HG03521 (cell line): ENCODE results near the gene AP3S1.

Source experiments
- ATAC-seq: cut with Tn5 transposase; IDR thresholded peaks from one replicate; pipeline ENCODE4 v1.9.1; 2021; ENCODE audit warnings: mild to moderate bottlenecking, moderate library complexity; ENCODE audit not compliant: unreplicated experiment

AP3S1 gene

GRCh38 chr5:115934388-115934974 lies 92.7 kb downstream of the AP3S1 start:
- ATAC-seq: no peak

GRCh38 chr5:115936031-115936430 lies 94.3 kb downstream of the AP3S1 start:
- no peak for ATAC-seq

DNA sequence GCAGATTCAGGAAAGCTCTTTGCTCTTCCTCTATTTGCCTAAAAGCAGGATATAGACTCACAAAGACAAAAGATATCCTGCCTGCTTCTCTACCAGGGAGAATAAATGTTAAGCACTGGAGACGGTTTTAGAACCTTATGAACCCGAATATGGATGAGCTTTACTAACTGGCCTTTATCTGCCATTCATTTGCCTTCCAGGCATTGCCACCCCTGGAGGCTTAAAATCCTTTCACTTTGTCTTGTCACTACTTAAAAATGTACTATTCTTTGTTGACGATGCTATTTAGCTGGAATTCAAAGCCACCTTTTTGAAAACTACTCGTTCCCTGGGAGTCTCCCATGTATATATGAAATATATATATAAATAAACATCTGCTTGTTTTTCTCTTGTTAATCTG lies 97.3 kb downstream of the AP3S1 start:
- no peak for ATAC-seq

- no peak for ATAC-seq
These were observed 98.5 kb downstream of the AP3S1 start for GRCh38 chr5:115940080-115940810.

- no peak for ATAC-seq
These were observed 99.4 kb downstream of the AP3S1 start for GRCh38 chr5:115941051-115941675.

DNA sequence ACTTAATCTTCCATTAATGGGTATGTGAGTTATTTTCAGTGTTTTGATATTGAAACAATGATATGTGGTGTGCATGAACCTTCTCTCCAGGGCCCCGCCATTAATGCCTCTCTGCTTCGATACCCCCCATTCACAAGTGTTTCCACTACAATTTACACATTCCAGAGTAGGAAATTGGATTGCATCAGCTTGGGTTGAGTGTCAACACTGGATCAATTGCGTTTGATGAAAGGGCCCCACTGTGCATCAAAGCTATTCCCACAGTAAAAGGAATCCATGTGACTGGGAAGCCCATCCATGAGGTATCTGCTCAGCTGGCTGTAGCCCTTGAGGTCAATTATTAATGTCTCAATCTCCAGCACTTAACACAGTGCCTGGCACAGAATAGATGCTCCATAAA lies 102.8 kb downstream of the AP3S1 start:
- ATAC-seq: no peak

DNA sequence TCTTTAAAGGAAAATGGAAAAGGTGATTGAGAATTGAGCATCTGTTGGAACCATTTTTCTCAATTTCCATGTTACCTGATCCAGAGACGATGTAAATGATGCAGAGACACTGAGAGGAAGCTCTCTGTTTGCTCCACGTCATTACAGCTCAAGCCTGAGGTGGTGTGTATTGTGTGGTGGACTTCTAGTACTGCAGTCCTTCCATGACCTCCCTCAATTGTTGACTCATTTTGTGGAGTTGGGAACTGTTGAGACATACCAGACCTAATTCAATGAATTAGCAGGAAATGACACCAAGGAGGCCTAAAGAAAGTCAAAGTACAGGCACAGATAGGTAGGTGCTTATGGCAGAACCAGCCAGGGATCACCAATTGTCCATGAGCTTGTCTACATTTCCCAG lies 104.9 kb downstream of the AP3S1 start:
- ATAC-seq: no peak

GRCh38 chr5:115947260-115947659 lies 105.5 kb downstream of the AP3S1 start:
- ATAC-seq: no peak

GRCh38 chr5:115948091-115948534 lies 106.4 kb downstream of the AP3S1 start:
- no peak for ATAC-seq

GRCh38 chr5:115949096-115949495 lies 107.4 kb downstream of the AP3S1 start:
- no peak for ATAC-seq

DNA sequence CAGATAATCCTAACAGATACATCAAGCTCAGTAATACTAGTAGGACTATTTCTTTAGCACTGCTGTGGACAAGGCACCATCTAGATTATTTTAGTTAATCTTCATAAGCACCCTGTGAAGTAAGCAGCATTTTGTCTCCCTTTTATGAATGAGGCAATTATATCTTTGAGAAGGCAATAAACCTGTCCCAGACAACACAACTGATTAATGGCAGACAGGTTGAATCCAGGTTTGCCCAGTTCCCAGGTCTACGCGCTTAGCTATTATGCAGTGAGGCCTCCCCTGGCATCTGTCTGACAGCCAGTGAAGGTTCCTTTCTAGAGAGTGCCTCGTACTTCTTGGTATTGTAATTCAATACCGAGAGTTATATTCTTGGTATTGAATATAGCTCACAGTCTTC lies 110.9 kb downstream of the AP3S1 start:
- ATAC-seq: no peak

- ATAC-seq: no peak
These were observed 112.4 kb downstream of the AP3S1 start for GRCh38 chr5:115954144-115954543.

DNA sequence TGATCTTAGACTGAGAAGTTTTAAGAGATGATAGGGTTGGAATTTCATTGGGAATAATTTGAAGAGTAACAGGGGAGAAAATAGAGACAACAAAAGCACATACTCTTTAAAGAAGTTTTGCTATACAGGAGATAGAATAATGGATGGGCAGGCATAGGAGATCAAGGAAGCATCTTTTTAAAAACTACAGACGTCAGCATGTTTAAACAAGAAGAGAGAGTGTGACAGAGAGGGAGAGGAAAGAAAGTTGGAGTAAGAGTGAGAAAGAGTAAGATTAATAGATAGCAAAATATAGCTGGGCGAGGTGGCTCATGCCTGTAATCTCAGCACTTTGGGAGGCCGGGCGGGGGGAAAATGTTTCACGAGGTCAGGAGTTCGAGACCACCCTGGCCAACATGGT lies 115.2 kb downstream of the AP3S1 start:
- ATAC-seq: no peak

DNA sequence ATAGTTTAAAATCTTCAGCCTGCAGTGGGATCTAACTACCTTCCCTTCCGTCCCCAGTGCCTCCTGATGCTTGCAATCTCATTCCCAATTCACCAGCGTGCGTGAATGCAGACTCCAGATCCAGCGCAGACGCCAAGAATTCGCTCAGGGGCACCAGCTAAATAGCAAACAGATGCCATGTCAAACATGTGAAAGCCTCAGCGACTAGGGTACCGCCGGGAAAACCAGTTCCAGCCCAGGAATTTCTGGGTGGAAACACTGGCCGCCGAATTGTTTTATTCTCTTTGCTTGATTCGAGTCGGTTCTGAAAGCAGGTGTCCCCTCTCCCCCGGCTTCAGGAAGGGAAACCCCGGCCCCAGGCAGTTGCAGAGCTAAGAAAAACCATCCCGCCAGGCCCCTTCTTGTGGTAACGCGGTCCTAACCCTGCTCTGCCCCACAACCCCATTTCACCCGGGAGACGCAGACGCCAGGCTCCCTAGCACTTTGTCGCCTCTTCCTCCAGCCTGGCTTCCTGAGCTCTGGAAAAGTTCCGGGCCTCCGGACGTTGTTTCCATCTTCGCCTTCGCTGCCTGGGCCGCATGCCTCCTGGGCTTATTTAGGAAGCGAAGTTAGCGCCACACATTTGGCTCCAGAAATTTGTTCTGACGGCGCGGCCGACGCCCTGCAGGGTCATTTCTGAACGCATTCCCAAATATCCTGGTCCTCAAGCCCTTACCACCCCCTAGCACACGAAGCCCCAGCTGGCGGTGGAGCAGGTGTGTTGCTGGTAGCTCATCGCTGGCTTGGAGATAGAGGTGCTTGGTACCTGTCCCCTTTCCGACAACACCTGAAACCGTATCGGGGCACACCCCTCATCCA lies 119.9 kb downstream of the AP3S1 start:
- ATAC-seq: no peak

- ATAC-seq: no peak
These were observed 120.5 kb downstream of the AP3S1 start, which contains the start of gene LVRN for GRCh38 chr5:115962239-115962564. TSS of gene LVRN (plus strand) at chr5:115962475. CDS start at chr5:115962618, 143 bp downstream.

- no peak for ATAC-seq
These were observed 121.0 kb downstream of the AP3S1 start for GRCh38 chr5:115962565-115963402.

DNA sequence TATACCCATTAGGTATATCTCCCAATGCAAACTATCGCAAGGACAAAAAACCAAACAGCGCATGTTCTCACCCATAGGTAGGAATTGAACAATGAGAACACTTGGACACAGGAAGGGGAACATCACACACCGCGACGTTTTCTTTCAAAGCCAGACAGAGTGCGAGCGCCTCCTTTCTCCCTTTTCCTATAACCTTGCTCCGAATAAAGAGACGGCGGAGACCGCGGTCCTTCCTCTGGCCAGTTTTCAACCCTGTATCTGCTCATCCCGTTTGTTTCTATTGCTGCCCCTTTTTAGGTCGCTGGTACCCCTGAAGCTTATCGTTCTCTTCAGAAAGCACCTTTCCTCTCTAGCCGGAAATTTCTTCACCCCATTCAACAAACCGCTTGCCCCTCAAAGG lies 121.8 kb downstream of the AP3S1 start:
- no peak for ATAC-seq
